ENCODE data around the gene NBPF15.
"Not testable (repeated sequence)": the region's sequence is repeated elsewhere in the genome, so short reads cannot be mapped to it uniquely, and the experiment has no call there.

DNA sequence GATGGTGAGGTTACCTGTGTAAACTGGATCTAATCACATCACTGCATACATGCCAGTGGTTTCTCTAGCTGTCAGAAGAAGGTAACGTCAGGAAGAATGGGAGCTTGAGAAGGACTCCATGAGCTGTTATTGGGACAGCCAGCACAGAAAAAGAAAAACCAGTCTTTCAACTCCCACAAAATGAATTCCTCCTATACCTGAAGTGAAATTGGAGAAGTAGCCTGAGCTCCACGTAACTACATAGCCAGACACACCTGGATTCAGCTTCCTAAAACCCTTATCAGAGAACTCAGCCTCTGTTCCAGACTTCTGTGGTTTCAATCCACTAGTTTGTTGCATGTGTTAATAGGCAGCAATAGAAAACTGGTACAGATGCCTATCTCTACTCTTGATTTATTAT is 25.5 kb upstream of the NBPF15 start:
- TF ChIP-seq SMC3 (conservative IDR thresholded peaks at IDR 0.05; ENCODE audit: insufficient read depth, low read depth, low read length) = not testable (repeated sequence)
- TF ChIP-seq, protein P1, sequence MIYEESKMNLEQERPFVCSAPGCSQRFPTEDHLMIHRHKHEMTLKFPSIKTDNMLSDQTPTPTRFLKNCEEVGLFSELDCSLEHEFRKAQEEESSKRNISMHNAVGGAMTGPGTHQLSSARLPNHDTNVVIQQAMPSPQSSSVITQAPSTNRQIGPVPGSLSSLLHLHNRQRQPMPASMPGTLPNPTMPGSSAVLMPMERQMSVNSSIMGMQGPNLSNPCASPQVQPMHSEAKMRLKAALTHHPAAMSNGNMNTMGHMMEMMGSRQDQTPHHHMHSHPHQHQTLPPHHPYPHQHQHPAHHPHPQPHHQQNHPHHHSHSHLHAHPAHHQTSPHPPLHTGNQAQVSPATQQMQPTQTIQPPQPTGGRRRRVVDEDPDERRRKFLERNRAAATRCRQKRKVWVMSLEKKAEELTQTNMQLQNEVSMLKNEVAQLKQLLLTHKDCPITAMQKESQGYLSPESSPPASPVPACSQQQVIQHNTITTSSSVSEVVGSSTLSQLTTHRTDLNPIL (CRISPR knock-in tag; IDR thresholded peaks at IDR 0.05) = not testable (repeated sequence)
- TF ChIP-seq, protein P2, sequence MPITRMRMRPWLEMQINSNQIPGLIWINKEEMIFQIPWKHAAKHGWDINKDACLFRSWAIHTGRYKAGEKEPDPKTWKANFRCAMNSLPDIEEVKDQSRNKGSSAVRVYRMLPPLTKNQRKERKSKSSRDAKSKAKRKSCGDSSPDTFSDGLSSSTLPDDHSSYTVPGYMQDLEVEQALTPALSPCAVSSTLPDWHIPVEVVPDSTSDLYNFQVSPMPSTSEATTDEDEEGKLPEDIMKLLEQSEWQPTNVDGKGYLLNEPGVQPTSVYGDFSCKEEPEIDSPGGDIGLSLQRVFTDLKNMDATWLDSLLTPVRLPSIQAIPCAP (CRISPR knock-in tag; IDR thresholded peaks at IDR 0.05; ENCODE audit: borderline replicate concordance) = not testable (repeated sequence)
- TF ChIP-seq, protein P3, sequence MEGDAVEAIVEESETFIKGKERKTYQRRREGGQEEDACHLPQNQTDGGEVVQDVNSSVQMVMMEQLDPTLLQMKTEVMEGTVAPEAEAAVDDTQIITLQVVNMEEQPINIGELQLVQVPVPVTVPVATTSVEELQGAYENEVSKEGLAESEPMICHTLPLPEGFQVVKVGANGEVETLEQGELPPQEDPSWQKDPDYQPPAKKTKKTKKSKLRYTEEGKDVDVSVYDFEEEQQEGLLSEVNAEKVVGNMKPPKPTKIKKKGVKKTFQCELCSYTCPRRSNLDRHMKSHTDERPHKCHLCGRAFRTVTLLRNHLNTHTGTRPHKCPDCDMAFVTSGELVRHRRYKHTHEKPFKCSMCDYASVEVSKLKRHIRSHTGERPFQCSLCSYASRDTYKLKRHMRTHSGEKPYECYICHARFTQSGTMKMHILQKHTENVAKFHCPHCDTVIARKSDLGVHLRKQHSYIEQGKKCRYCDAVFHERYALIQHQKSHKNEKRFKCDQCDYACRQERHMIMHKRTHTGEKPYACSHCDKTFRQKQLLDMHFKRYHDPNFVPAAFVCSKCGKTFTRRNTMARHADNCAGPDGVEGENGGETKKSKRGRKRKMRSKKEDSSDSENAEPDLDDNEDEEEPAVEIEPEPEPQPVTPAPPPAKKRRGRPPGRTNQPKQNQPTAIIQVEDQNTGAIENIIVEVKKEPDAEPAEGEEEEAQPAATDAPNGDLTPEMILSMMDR (IDR thresholded peaks at IDR 0.05 in 2 of 3, conservative IDR thresholded peaks at IDR 0.05 in 1 of 3; ENCODE audit: insufficient read depth in 2 of 3, low read depth in 1 of 3, low read length in 3 of 3) = not testable (repeated sequence)
- TF ChIP-seq, protein P4, sequence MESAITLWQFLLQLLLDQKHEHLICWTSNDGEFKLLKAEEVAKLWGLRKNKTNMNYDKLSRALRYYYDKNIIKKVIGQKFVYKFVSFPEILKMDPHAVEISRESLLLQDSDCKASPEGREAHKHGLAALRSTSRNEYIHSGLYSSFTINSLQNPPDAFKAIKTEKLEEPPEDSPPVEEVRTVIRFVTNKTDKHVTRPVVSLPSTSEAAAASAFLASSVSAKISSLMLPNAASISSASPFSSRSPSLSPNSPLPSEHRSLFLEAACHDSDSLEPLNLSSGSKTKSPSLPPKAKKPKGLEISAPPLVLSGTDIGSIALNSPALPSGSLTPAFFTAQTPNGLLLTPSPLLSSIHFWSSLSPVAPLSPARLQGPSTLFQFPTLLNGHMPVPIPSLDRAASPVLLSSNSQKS (CRISPR knock-in tag; IDR thresholded peaks at IDR 0.05) = not testable (repeated sequence)

Measured in K562 (cell line).